ENCODE data around the gene EFNB3.

DNA sequence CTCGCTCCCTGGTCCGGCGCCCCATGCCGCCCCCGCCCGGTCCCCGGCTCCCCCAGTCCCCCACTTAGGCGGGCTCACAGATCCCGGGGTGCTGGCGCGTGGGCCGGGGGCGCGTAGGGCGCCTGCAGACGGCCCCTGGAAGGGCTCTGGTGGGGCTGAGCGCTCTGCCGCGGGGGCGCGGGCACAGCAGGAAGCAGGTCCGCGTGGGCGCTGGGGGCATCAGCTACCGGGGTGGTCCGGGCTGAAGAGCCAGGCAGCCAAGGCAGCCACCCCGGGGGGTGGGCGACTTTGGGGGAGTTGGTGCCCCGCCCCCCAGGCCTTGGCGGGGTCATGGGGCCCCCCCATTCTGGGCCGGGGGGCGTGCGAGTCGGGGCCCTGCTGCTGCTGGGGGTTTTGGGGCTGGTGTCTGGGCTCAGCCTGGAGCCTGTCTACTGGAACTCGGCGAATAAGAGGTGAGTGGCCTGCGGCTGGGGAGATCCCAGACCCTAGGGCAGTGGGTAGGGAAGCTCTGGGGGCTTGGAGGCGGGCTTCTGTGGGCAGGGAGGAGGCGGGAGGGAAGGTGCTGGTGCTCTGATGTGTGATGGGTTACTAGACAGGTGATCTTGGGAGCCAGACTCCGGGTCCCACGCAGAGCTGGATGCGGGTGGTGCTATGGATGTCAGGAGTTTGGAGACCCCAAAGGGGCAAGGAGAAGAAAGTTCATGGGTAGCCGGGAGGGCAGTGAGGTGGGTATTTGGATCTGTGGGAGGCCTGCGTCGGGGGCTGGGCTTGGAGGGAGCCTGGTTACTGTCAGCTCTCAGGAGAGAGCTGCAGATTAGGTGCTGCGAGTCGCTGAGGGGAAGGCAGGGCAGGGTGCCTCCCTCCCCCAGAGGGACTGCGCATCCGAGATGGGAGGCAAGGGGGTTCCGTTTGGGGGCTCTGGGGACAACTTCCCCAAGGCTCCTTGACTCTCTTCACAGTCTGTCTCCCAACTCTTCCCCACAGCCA lies 560 bp downstream of the EFNB3 start:
- TF ChIP-seq POLR2AphosphoS5 (IDR thresholded peaks at IDR 0.05; ENCODE audit: low read depth), result no peak
- TF ChIP-seq, protein P1, sequence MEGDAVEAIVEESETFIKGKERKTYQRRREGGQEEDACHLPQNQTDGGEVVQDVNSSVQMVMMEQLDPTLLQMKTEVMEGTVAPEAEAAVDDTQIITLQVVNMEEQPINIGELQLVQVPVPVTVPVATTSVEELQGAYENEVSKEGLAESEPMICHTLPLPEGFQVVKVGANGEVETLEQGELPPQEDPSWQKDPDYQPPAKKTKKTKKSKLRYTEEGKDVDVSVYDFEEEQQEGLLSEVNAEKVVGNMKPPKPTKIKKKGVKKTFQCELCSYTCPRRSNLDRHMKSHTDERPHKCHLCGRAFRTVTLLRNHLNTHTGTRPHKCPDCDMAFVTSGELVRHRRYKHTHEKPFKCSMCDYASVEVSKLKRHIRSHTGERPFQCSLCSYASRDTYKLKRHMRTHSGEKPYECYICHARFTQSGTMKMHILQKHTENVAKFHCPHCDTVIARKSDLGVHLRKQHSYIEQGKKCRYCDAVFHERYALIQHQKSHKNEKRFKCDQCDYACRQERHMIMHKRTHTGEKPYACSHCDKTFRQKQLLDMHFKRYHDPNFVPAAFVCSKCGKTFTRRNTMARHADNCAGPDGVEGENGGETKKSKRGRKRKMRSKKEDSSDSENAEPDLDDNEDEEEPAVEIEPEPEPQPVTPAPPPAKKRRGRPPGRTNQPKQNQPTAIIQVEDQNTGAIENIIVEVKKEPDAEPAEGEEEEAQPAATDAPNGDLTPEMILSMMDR (IDR thresholded peaks at IDR 0.05; ENCODE audit: insufficient read depth, low read length), result no peak
- TF ChIP-seq, protein P2, sequence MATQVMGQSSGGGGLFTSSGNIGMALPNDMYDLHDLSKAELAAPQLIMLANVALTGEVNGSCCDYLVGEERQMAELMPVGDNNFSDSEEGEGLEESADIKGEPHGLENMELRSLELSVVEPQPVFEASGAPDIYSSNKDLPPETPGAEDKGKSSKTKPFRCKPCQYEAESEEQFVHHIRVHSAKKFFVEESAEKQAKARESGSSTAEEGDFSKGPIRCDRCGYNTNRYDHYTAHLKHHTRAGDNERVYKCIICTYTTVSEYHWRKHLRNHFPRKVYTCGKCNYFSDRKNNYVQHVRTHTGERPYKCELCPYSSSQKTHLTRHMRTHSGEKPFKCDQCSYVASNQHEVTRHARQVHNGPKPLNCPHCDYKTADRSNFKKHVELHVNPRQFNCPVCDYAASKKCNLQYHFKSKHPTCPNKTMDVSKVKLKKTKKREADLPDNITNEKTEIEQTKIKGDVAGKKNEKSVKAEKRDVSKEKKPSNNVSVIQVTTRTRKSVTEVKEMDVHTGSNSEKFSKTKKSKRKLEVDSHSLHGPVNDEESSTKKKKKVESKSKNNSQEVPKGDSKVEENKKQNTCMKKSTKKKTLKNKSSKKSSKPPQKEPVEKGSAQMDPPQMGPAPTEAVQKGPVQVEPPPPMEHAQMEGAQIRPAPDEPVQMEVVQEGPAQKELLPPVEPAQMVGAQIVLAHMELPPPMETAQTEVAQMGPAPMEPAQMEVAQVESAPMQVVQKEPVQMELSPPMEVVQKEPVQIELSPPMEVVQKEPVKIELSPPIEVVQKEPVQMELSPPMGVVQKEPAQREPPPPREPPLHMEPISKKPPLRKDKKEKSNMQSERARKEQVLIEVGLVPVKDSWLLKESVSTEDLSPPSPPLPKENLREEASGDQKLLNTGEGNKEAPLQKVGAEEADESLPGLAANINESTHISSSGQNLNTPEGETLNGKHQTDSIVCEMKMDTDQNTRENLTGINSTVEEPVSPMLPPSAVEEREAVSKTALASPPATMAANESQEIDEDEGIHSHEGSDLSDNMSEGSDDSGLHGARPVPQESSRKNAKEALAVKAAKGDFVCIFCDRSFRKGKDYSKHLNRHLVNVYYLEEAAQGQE (IDR thresholded peaks at IDR 0.05; ENCODE audit: insufficient replicate concordance, low read depth), result no peak
- TF ChIP-seq SPI1 (IDR thresholded peaks at IDR 0.05; ENCODE audit: borderline replicate concordance, low read depth), result no peak
- TF ChIP-seq GABPA (IDR thresholded peaks at IDR 0.05; ENCODE audit: low read depth), result no peak
